Activated naive CD4-positive, alpha-beta T cell treated with anti-CD3 and anti-CD28 coated beads, Interleukin-2, amount 50 U/mL, for 16 hours (primary cell): Measurements from ENCODE around the gene EDC4.
A peak's percentile ranks its signal among the peaks of the same experiment; 100 is the strongest.

Experiments
- DNase-seq: peaks from one replicate; pipeline ENCODE4 v3.0.0-alpha.2; 2020

The EDC4 gene

GRCh38 chr16:67878232-67878631 is 5.4 kb downstream of the EDC4 start:
- DNase-seq = no peak

- no peak for DNase-seq
Observed at GRCh38 chr16:67878846-67879245, 6.0 kb downstream of the EDC4 start.

- DNase-seq = no peak
Observed at GRCh38 chr16:67879462-67879861, 6.6 kb downstream of the EDC4 start.

GRCh38 chr16:67879936-67880335 is 7.1 kb downstream of the EDC4 start:
- no peak for DNase-seq

- no peak for DNase-seq
Observed at GRCh38 chr16:67880584-67880983, 7.7 kb downstream of the EDC4 start.

GRCh38 chr16:67881621-67882161 is 8.8 kb downstream of the EDC4 start:
- DNase-seq = no peak

GRCh38 chr16:67882374-67883145 is 9.7 kb downstream of the EDC4 start:
- DNase-seq = no peak

- DNase-seq = no peak
Observed at GRCh38 chr16:67883146-67883871, 10.5 kb downstream of the EDC4 start.

GRCh38 chr16:67883872-67884261 is 11.0 kb downstream of the EDC4 start:
- peak; percentile 77 for DNase-seq

GRCh38 chr16:67884684-67885083 is 11.8 kb downstream of the EDC4 start, which contains the start of gene NRN1L:
TSS of gene NRN1L (plus strand) at chr16:67884885. CDS start at chr16:67884904, 19 bp downstream.
- no peak for DNase-seq

- no peak for DNase-seq
Observed at GRCh38 chr16:67885545-67885944, 12.7 kb downstream of the EDC4 start.

- no peak for DNase-seq
Observed at GRCh38 chr16:67885976-67886375, 13.1 kb downstream of the EDC4 start.

GRCh38 chr16:67886387-67886786 is 13.5 kb downstream of the EDC4 start:
- DNase-seq = no peak

GRCh38 chr16:67888331-67888730 is 15.5 kb downstream of the EDC4 start:
- DNase-seq = no peak

- DNase-seq = no peak
Observed at GRCh38 chr16:67892375-67892774, 19.5 kb downstream of the EDC4 start.

GRCh38 chr16:67892899-67893742 is 20.3 kb downstream of the EDC4 start, which contains the start of gene PSKH1:
TSS of gene PSKH1 (plus strand) at chr16:67893254. CDS start at chr16:67908750, 15,496 bp downstream.
- DNase-seq = peak; percentile 94

GRCh38 chr16:67893743-67894399 is 21.0 kb downstream of the EDC4 start:
- no peak for DNase-seq

- DNase-seq = no peak
Observed at GRCh38 chr16:67897231-67897630, 24.4 kb downstream of the EDC4 start.

- DNase-seq = no peak
Observed at GRCh38 chr16:67901734-67902133, 28.9 kb downstream of the EDC4 start.

GRCh38 chr16:67902831-67903230 is 30.0 kb downstream of the EDC4 start:
- DNase-seq = no peak

- DNase-seq = no peak
Observed at GRCh38 chr16:67907397-67908180, 34.7 kb downstream of the EDC4 start.
